OCI-LY3 (cell line): ENCODE data around the gene C16orf89.

ENCODE experiments used
- CTCF ChIP-seq: fragments of 200-600, 300-600 bp; sonication (generic); IDR thresholded peaks from 2 replicates; pipeline ENCODE4 v1.5.1; 2014; ENCODE audit warnings: antibody characterized with exemption, low read length, low read depth
- EZH2phosphoT487 ChIP-seq: fragments of 200-600 bp; shearing (Covaris generic); IDR thresholded peaks from 2 replicates; pipeline ENCODE4 v1.6.1; 2018; ENCODE audit warnings: antibody characterized with exemption, mixed run types, low read depth

- TF ChIP-seq CTCF (no peak), EZH2phosphoT487 (no peak)
Measured at GRCh38 chr16:5004311-5004710, 61.4 kb downstream of the C16orf89 start.
